HG03469 (cell line): Measurements from ENCODE around the gene KIFC3.
A peak's percentile ranks its signal among the peaks of the same experiment; 100 is the strongest.
"Not testable (repeated sequence)": the region's sequence is repeated elsewhere in the genome, so short reads cannot be mapped to it uniquely, and the experiment has no call there.

Experiments
- ATAC-seq: cut with Tn5 transposase; IDR thresholded peaks from one replicate; pipeline ENCODE4 v1.9.1; 2021; ENCODE audit warnings: mild to moderate bottlenecking, moderate library complexity, moderate number of reproducible peaks; ENCODE audit not compliant: unreplicated experiment

Gene KIFC3

GRCh38 chr16:57826052-57826451, 23.8 kb upstream of the KIFC3 start:
- no peak for ATAC-seq

- ATAC-seq, result no peak
Observed at GRCh38 chr16:57825298-57826044, 23.2 kb upstream of the KIFC3 start.

- no peak for ATAC-seq
Observed at GRCh38 chr16:57824888-57825287, 22.6 kb upstream of the KIFC3 start.

GRCh38 chr16:57823836-57824235, 21.5 kb upstream of the KIFC3 start:
- no peak for ATAC-seq

- no peak for ATAC-seq
Observed at GRCh38 chr16:57822856-57823255, 20.6 kb upstream of the KIFC3 start.

GRCh38 chr16:57822018-57822553, 19.8 kb upstream of the KIFC3 start:
- no peak for ATAC-seq

GRCh38 chr16:57821149-57821971, 19.1 kb upstream of the KIFC3 start:
- ATAC-seq, result no peak

GRCh38 chr16:57818377-57819064, 16.2 kb upstream of the KIFC3 start:
- ATAC-seq, result no peak

GRCh38 chr16:57817680-57818079, 15.4 kb upstream of the KIFC3 start:
- ATAC-seq, result no peak

GRCh38 chr16:57815987-57816745, 13.9 kb upstream of the KIFC3 start:
- ATAC-seq, result no peak

GRCh38 chr16:57814896-57815295, 12.6 kb upstream of the KIFC3 start:
- no peak for ATAC-seq

- no peak for ATAC-seq
Observed at GRCh38 chr16:57813466-57813865, 11.2 kb upstream of the KIFC3 start.

- ATAC-seq, result not testable (repeated sequence)
Observed at GRCh38 chr16:57811340-57811739, 9.0 kb upstream of the KIFC3 start.

- ATAC-seq, result peak; percentile 95
Observed at GRCh38 chr16:57810197-57811031, 8.1 kb upstream of the KIFC3 start.

- ATAC-seq, result no peak
Observed at GRCh38 chr16:57809276-57810196, 7.2 kb upstream of the KIFC3 start.

GRCh38 chr16:57808589-57809228, 6.4 kb upstream of the KIFC3 start:
- ATAC-seq, result no peak

GRCh38 chr16:57807968-57808528, 5.8 kb upstream of the KIFC3 start:
- no peak for ATAC-seq
